Loucy (cell line): ENCODE results near the gene FBP2.

Experiments used
- CTCF ChIP-seq: fragments of 200-600 bp; sonication (generic); conservative IDR thresholded peaks from 2 replicates; pipeline ENCODE4 v1.5.1; 2014; ENCODE audit warnings: mild to moderate bottlenecking, antibody characterized with exemption, low read length
- EZH2phosphoT487 ChIP-seq: fragments of 200-600 bp; IDR thresholded peaks from 2 replicates; pipeline ENCODE4 v1.6.1; 2018; ENCODE audit warnings: antibody characterized with exemption, mild to moderate bottlenecking, moderate library complexity, borderline replicate concordance

- TF ChIP-seq CTCF (no peak), EZH2phosphoT487 (no peak)
Observed at GRCh38 chr9:94606646-94607422, 13.2 kb upstream of the FBP2 start.
